Psoas muscle (tissue), 8 donors: ENCODE data around the gene TRHDE. TPM values are rescaled to one million over a fixed set of nuclear protein-coding genes. Genes with fewer than 3 reads are reported as not detected.

Source experiments
- ATAC-seq, 4 donors: fragments of 200-7000 bp; cut with Tn5 transposase; one replicate each; pipeline ENCODE4 v1.9.1; 2020; ENCODE audit warnings: moderate library complexity in 3 of 4, mild to moderate bottlenecking in 2 of 4
- DNase-seq, 2 donors: peaks; one replicate each; pipeline ENCODE4 v3.0.0-alpha.2; 2020
- H3K27ac ChIP-seq: fragments of 200-600 bp; one replicate; pipeline ENCODE4 v1.8.0; 2022
- H3K27me3 ChIP-seq, 3 donors: fragments of 200-600 bp in 1 of 3; one replicate each; pipeline versions ENCODE4 v1.6.1 to v1.8.0; 2013 to 2022; ENCODE audit warnings: low read length in 2 of 3, mild to moderate bottlenecking in 2 of 3, moderate library complexity in 1 of 3; ENCODE audit not compliant: insufficient read depth in 3 of 3
- H3K36me3 ChIP-seq, 2 donors: fragments of 200-600 bp in 1 of 2; one replicate each; pipeline versions ENCODE4 v1.6.1 to v1.8.0; 2013 to 2022; ENCODE audit warnings: low read depth in 1 of 2, mild to moderate bottlenecking in 1 of 2, moderate library complexity in 1 of 2; ENCODE audit not compliant: insufficient read depth in 1 of 2
- H3K4me1 ChIP-seq: fragments of 200-600 bp; one replicate; pipeline ENCODE4 v1.8.0; 2022
- H3K4me3 ChIP-seq: fragments of 200-600 bp; one replicate; pipeline ENCODE4 v1.8.0; 2022; ENCODE audit warnings: mild to moderate bottlenecking
- H3K9me3 ChIP-seq: fragments of 200-600 bp; one replicate; pipeline ENCODE4 v1.8.0; 2022
- WGBS, 3 donors: extraction: QIAGEN DNeasy Blood & Tissue Kit; methylation state at CpG; one replicate each; pipeline versions ENCODE4 v1.1.6 to v1.1.7; 2013; 5-methylcytosine and 5-hydroxymethylcytosine counted together
- intact Hi-C, 2 donors: fragments of 100-400 bp; cut with DNase I; formaldehyde crosslinking; loops; one replicate each; pipeline versions ENCODE4 v1.11.0 to v1.14.2; 2022
- polyA plus RNA-seq, 3 donors: library from polyadenylated mRNA; stranded (reverse); fragments of 200-250 nt; gene quantifications; one replicate each; pipeline ENCODE4 v1.2.3, GENCODE V29; 2013
- total RNA-seq, 4 donors: library from RNA; stranded (reverse); fragmentation: NEBNext Ultra II Directional in 2 of 4; extraction: Animal tissue kit (Norgen Biotek cat#: 25700) in 2 of 4; gene quantifications; one replicate each; pipeline versions ENCODE4 v1.2.1 to v1.2.4, GENCODE V29; 2021 to 2023
- TF ChIP-seq, protein P1 (sequence below): fragments of 200-600 bp; IDR thresholded peaks from one replicate; pipeline ENCODE4 v1.8.0; 2022; ENCODE audit warnings: antibody characterized with exemption
- donor health status: healthy with polysubstance abuse.
- donor health status: DM: no; HTN: no; CAD: no; lungs with moderate emphysema.
- donor health status: Bipolar disorder and iron deficiency.
- donor health status: healthy.
- donor health status: DM: yes; HTN: yes; CAD: no.
- donor health status: DM: no; HTN: no; CAD: no.
- donor health status: DM: no; HTN: no; CAD: no.
- donor health status: DM: yes; HTN: yes; CAD: no.

TRHDE gene
- total and polyA plus RNA-seq, 7 donors = 0.08 to 1.7 (median 0.60) TPM

DNA sequence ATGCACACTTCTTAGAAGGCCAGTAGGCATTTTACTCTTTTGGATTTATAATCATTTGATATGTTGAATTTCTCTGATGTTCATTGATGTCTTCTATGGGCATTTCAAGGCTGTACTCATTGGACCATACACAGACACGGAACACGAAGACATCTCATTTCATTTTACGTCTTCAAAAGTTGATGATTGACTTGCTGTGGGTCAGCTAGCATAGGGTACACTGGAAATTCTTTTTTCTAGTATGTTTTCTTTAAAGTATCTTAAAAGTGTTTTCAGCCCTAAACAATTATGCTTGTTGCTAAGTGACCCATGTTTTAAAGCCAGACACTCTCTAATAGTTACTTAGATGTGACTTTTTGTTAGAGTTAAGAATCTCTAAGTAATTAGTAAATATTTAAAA, 16.3 kb downstream of the TRHDE start:
- TF ChIP-seq, protein P1, sequence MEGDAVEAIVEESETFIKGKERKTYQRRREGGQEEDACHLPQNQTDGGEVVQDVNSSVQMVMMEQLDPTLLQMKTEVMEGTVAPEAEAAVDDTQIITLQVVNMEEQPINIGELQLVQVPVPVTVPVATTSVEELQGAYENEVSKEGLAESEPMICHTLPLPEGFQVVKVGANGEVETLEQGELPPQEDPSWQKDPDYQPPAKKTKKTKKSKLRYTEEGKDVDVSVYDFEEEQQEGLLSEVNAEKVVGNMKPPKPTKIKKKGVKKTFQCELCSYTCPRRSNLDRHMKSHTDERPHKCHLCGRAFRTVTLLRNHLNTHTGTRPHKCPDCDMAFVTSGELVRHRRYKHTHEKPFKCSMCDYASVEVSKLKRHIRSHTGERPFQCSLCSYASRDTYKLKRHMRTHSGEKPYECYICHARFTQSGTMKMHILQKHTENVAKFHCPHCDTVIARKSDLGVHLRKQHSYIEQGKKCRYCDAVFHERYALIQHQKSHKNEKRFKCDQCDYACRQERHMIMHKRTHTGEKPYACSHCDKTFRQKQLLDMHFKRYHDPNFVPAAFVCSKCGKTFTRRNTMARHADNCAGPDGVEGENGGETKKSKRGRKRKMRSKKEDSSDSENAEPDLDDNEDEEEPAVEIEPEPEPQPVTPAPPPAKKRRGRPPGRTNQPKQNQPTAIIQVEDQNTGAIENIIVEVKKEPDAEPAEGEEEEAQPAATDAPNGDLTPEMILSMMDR = no peak
- 89 to 93% (median 91%) methylated on average over 3 of the region's 3 CpGs for WGBS, 3 donors
- no peak overlapping the region for H3K27ac ChIP-seq
- no peaks in the 10 kb centered on the region for H3K4me1 ChIP-seq
- H3K36me3 ChIP-seq = no peaks in the 10 kb centered on the region
- H3K4me3 ChIP-seq = no peak overlapping the region
- no peaks in the 10 kb centered on the region for H3K27me3 ChIP-seq
- no peaks in the 10 kb centered on the region for H3K9me3 ChIP-seq
- DNase-seq (no peak), ATAC-seq (no peak)
- intact Hi-C loops = no loop called here

DNA sequence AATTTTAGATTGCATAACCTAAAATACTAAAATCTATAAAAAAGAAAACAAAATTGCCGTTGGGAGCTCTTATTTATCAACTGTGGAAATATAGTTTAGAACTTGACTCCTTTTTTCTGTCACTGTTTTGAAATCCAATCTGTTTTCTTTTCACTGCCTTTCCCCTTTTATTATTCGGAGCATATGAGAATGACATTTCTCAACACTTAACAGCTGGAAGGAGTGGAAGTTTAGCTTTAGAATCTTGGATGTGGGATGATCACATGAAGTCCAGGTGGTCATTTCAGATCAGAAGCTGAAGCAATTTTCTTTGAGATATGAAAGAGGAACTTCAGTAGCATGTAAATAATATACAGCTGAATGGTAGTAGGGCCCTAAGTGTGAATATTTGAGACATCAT, 16.7 kb downstream of the TRHDE start:
- Histone ChIP-seq H3K27ac (no peak overlapping the region), H3K9me3 (no peaks in the 10 kb centered on the region), H3K36me3 (no peaks in the 10 kb centered on the region), H3K4me3 (no peak overlapping the region), H3K27me3 (no peaks in the 10 kb centered on the region), H3K4me1 (no peaks in the 10 kb centered on the region)
- TF ChIP-seq, protein P1 = no peak
- ATAC-seq = no peak
- intact Hi-C loops = no loop called here
- WGBS, 3 donors = 19 to 31% (median 21%) methylated on average over 2 of the region's 2 CpGs
- DNase-seq = no peak

DNA sequence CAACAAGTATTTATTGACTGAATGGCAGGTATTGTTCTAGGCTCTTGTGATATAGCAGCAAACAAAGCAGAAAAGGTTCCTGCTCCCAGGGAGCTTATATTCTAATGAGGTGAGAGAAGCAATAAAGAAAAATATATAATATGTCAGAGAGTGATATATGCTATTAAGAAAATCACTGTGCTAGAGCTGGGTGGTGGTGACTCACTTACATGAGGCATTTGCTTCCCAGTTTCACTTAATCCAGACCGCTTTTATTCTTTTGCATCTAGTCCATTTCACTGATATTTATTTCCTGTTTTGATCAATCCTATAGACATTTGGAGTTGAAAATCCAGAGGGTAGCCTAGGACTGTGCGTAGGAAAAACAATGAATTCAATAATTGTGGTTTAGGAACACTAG, 17.5 kb downstream of the TRHDE start:
- ATAC-seq = no peak
- intact Hi-C loops = no loop called here

DNA sequence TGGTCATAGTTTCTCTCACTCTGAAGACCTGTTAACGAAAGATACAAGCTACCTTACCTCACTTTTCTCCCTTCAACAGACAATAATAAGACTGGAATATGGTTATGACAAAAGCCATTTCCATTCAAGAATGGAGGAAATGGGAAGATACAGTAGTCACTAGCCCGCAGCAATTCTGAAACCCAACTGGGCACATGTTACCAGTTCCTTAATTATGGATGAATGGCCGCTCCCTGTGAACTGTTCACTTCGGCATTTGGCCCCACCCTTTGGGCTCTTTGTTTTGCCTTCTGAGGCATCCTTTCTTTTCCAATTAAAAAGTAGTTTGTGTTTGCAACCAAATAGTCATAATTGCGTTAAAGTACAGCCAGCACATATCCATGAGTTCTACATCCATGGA, 19.0 kb downstream of the TRHDE start:
- WGBS, 3 donors = 93 to 95% (median 94%) methylated on average over 5 of the region's 5 CpGs
- no peak for ATAC-seq

More for the DNA sequence above, 17.5 kb downstream of the TRHDE start:
- Histone ChIP-seq H3K36me3 (no peaks in the 10 kb centered on the region), H3K9me3 (no peaks in the 10 kb centered on the region), H3K27me3 (no peaks in the 10 kb centered on the region), H3K4me3 (no peak overlapping the region), H3K4me1 (no peaks in the 10 kb centered on the region), H3K27ac (no peak overlapping the region)
- WGBS, 3 donors = 95 to 98% (median 96%) methylated on average over 2 of the region's 2 CpGs
- DNase-seq = no peak
- TF ChIP-seq, protein P1 = no peak

DNA sequence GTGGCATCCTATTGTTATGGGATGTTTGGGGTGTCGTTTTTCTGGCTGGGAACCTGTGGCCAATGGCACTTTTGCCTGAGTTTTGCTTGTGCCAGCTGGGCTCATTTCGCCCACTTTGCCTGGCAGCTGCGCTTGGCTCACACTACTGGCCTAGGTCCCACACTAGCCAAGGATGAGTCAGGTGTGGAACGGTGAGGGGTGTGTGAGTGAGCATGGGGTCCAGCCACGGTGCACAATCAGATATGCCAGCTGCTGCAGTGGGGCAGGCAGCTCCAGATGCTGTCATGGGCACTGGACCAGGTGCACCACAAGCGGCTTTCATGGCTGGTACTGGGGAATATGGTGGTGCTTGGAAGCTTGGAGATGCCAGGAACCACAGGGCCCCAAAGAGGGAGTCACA, 21.5 kb downstream of the TRHDE start:
- no peaks in the 10 kb centered on the region for H3K36me3 ChIP-seq
- intact Hi-C loops = no loop called here
- no peaks in the 10 kb centered on the region for H3K27me3 ChIP-seq
- DNase-seq = no peak
- no peak for ATAC-seq
- 47 to 50% (median 49%) methylated on average over 6 of the region's 6 CpGs for WGBS, 3 donors
- no peak overlapping the region for H3K4me3 ChIP-seq
- TF ChIP-seq, protein P1 = no peak
- no peaks in the 10 kb centered on the region for H3K9me3 ChIP-seq
- no peak overlapping the region for H3K27ac ChIP-seq
- no peaks in the 10 kb centered on the region for H3K4me1 ChIP-seq

More for the DNA sequence above, 19.0 kb downstream of the TRHDE start:
- TF ChIP-seq, protein P1 = no peak
- no peaks in the 10 kb centered on the region for H3K9me3 ChIP-seq
- H3K4me3 ChIP-seq = no peak overlapping the region
- intact Hi-C loops = no loop called here
- DNase-seq = no peak
- H3K4me1 ChIP-seq = no peaks in the 10 kb centered on the region
- no peaks in the 10 kb centered on the region for H3K27me3 ChIP-seq
- no peak overlapping the region for H3K27ac ChIP-seq
- no peaks in the 10 kb centered on the region for H3K36me3 ChIP-seq
